Measurements from ENCODE around the gene GHITM.
"Not testable (repeated sequence)": the region's sequence is repeated elsewhere in the genome, so short reads cannot be mapped to it uniquely, and the experiment has no call there.

GHITM gene

GRCh38 chr10:84171700-84172466, 32.6 kb downstream of the GHITM start:
- in situ Hi-C loops (cut with MboI; ENCODE audit: low pct_unique_long_range_greater_than_20kb, low sequenced_read_pairs) = not testable (repeated sequence)

GRCh38 chr10:84172467-84173356, 33.4 kb downstream of the GHITM start:
- DNase-seq = no peak

More at GRCh38 chr10:84171700-84172466, 32.6 kb downstream of the GHITM start:
- DNase-seq = not testable (repeated sequence)

GRCh38 chr10:84173501-84173929, 34.2 kb downstream of the GHITM start, which contains the start of gene GPR15LG:
TSS of gene GPR15LG (plus strand) at chr10:84173801. CDS start at chr10:84173852, 51 bp downstream.
- in situ Hi-C loops (cut with MboI; ENCODE audit: low pct_unique_long_range_greater_than_20kb, low sequenced_read_pairs) = no loop called here
- no peak for DNase-seq

More at GRCh38 chr10:84172467-84173356, 33.4 kb downstream of the GHITM start:
- in situ Hi-C loops (cut with MboI; ENCODE audit: low pct_unique_long_range_greater_than_20kb, low sequenced_read_pairs) = no loop called here

GRCh38 chr10:84175436-84175835, 36.1 kb downstream of the GHITM start:
- in situ Hi-C loops (cut with MboI; ENCODE audit: low pct_unique_long_range_greater_than_20kb, low sequenced_read_pairs) = no loop called here
- no peak for DNase-seq

GRCh38 chr10:84176351-84176750, 37.0 kb downstream of the GHITM start:
- no peak for DNase-seq
- in situ Hi-C loops (cut with MboI; ENCODE audit: low pct_unique_long_range_greater_than_20kb, low sequenced_read_pairs) = no loop called here

- in situ Hi-C loops (cut with MboI; ENCODE audit: low pct_unique_long_range_greater_than_20kb, low sequenced_read_pairs) = no loop called here
Observed at GRCh38 chr10:84176836-84177474, 37.6 kb downstream of the GHITM start.

GRCh38 chr10:84177541-84178141, 38.3 kb downstream of the GHITM start:
- in situ Hi-C loops (cut with MboI; ENCODE audit: low pct_unique_long_range_greater_than_20kb, low sequenced_read_pairs) = no loop called here
- DNase-seq = no peak

More at GRCh38 chr10:84176836-84177474, 37.6 kb downstream of the GHITM start:
- no peak for DNase-seq

GRCh38 chr10:84178160-84178609, 38.9 kb downstream of the GHITM start:
- in situ Hi-C loops (cut with MboI; ENCODE audit: low pct_unique_long_range_greater_than_20kb, low sequenced_read_pairs) = no loop called here
- no peak for DNase-seq

GRCh38 chr10:84179059-84179710, 39.9 kb downstream of the GHITM start:
- DNase-seq = no peak
- in situ Hi-C loops (cut with MboI; ENCODE audit: low pct_unique_long_range_greater_than_20kb, low sequenced_read_pairs) = no loop called here

- in situ Hi-C loops (cut with MboI; ENCODE audit: low pct_unique_long_range_greater_than_20kb, low sequenced_read_pairs) = not testable (repeated sequence)
Observed at GRCh38 chr10:84180386-84180785, 41.1 kb downstream of the GHITM start.

GRCh38 chr10:84181631-84182030, 42.3 kb downstream of the GHITM start:
- no peak for DNase-seq
- in situ Hi-C loops (cut with MboI; ENCODE audit: low pct_unique_long_range_greater_than_20kb, low sequenced_read_pairs) = no loop called here

More at GRCh38 chr10:84180386-84180785, 41.1 kb downstream of the GHITM start:
- DNase-seq = not testable (repeated sequence)

GRCh38 chr10:84184517-84184916, 45.2 kb downstream of the GHITM start:
- DNase-seq = no peak
- in situ Hi-C loops (cut with MboI; ENCODE audit: low pct_unique_long_range_greater_than_20kb, low sequenced_read_pairs) = no loop called here

- in situ Hi-C loops (cut with MboI; ENCODE audit: low pct_unique_long_range_greater_than_20kb, low sequenced_read_pairs) = no loop called here
- DNase-seq = no peak
Observed at GRCh38 chr10:84185526-84186175, 46.3 kb downstream of the GHITM start.

- in situ Hi-C loops (cut with MboI; ENCODE audit: low pct_unique_long_range_greater_than_20kb, low sequenced_read_pairs) = no loop called here
- no peak for DNase-seq
Observed at GRCh38 chr10:84188815-84189214, 49.5 kb downstream of the GHITM start.

GRCh38 chr10:84190621-84191020, 51.3 kb downstream of the GHITM start:
- in situ Hi-C loops (cut with MboI; ENCODE audit: low pct_unique_long_range_greater_than_20kb, low sequenced_read_pairs) = no loop called here
- DNase-seq = no peak

- no peak for DNase-seq
- in situ Hi-C loops (cut with MboI; ENCODE audit: low pct_unique_long_range_greater_than_20kb, low sequenced_read_pairs) = no loop called here
Observed at GRCh38 chr10:84191106-84191505, 51.8 kb downstream of the GHITM start.

- no peak for DNase-seq
- in situ Hi-C loops (cut with MboI; ENCODE audit: low pct_unique_long_range_greater_than_20kb, low sequenced_read_pairs) = no loop called here
Observed at GRCh38 chr10:84193327-84193726, 54.0 kb downstream of the GHITM start.

GRCh38 chr10:84193846-84194423, 54.6 kb downstream of the GHITM start:
- in situ Hi-C loops (cut with MboI; ENCODE audit: low pct_unique_long_range_greater_than_20kb, low sequenced_read_pairs) = no loop called here
- DNase-seq = no peak
